Activated naive CD4-positive, alpha-beta T cell (primary cell): ENCODE measurements around the gene FBXL14.
A peak's percentile ranks its signal among the peaks of the same experiment; 100 is the strongest.

Experiments
- DNase-seq, 4 experiments: peaks; one replicate each; lab custom pipeline; 2025; lab: John Stamatoyannopoulos, UW

Gene FBXL14

GRCh38 chr12:1594261-1595025 lies at the start of gene FBXL14:
FBXL14 (minus strand) TSS chr12:1594581; CDS start chr12:1594066, 515 bp downstream.
- DNase-seq: peak; percentile 50 to 88 (median 71)

GRCh38 chr12:1643905-1644533 lies 49.6 kb upstream of the FBXL14 start:
- DNase-seq: no peak

GRCh38 chr12:1643043-1643442 lies 48.7 kb upstream of the FBXL14 start:
- DNase-seq: no peak

GRCh38 chr12:1642513-1642912 lies 48.1 kb upstream of the FBXL14 start:
- no peak for DNase-seq

- no peak for DNase-seq
These were observed 46.2 kb upstream of the FBXL14 start for GRCh38 chr12:1640328-1641234.

- DNase-seq: no peak
These were observed 45.2 kb upstream of the FBXL14 start for GRCh38 chr12:1639538-1639937.

- DNase-seq: no peak
These were observed 43.8 kb upstream of the FBXL14 start for GRCh38 chr12:1638203-1638602.

- no peak for DNase-seq
These were observed 41.1 kb upstream of the FBXL14 start for GRCh38 chr12:1635301-1636095.

- peak; percentile 6 to 45 (median 25) for DNase-seq
These were observed 40.3 kb upstream of the FBXL14 start for GRCh38 chr12:1634590-1635191.

- no peak for DNase-seq
These were observed 39.8 kb upstream of the FBXL14 start for GRCh38 chr12:1634149-1634548.

GRCh38 chr12:1633459-1633858 lies 39.1 kb upstream of the FBXL14 start:
- no peak for DNase-seq

GRCh38 chr12:1632702-1633101 lies 38.3 kb upstream of the FBXL14 start:
- DNase-seq: no peak

GRCh38 chr12:1630827-1631591 lies 36.6 kb upstream of the FBXL14 start:
- no peak for DNase-seq

- DNase-seq: no peak
These were observed 35.9 kb upstream of the FBXL14 start for GRCh38 chr12:1630133-1630826.

- DNase-seq: no peak
These were observed 35.2 kb upstream of the FBXL14 start for GRCh38 chr12:1629338-1630132.

GRCh38 chr12:1628666-1629337 lies 34.4 kb upstream of the FBXL14 start, which contains the start of gene WNT5B:
WNT5B (plus strand) TSS chr12:1629231; CDS start chr12:1631355, 2,124 bp downstream.
- DNase-seq: no peak

- no peak for DNase-seq
These were observed 28.0 kb upstream of the FBXL14 start for GRCh38 chr12:1622406-1622805.

- DNase-seq: no peak
These were observed 25.7 kb upstream of the FBXL14 start for GRCh38 chr12:1620092-1620491.
